ENCODE results near the gene CCM2. TPM values are rescaled to one million over a fixed set of nuclear protein-coding genes. Genes with fewer than 3 reads are reported as not detected.
A peak's percentile ranks its signal among the peaks of the same experiment; 100 is the strongest.
"Not testable (repeated sequence)": the region's sequence is repeated elsewhere in the genome, so short reads cannot be mapped to it uniquely, and the experiment has no call there.

Gene CCM2
- total RNA-seq, 1 donor from 2014 or later, result 38.7 TPM

- DNase-seq (ENCODE audit: missing footprints) (no peak), ATAC-seq (no peak)
- intact Hi-C loops (cut with DNase I), result no loop called here
Observed at GRCh38 chr7:44990109-44991023, 9.6 kb upstream of the CCM2 start.

- ATAC-seq; DNase-seq (ENCODE audit: missing footprints); intact Hi-C loops (cut with DNase I): not testable (repeated sequence)
Observed at GRCh38 chr7:44992004-44992795, 7.8 kb upstream of the CCM2 start.

GRCh38 chr7:44994877-44995554 lies 5.0 kb upstream of the CCM2 start:
- intact Hi-C loops (cut with DNase I), result no loop called here
- DNase-seq (ENCODE audit: missing footprints) (no peak), ATAC-seq (no peak)

- no peak for DNase-seq (ENCODE audit: missing footprints)
- intact Hi-C loops (cut with DNase I), result no loop called here
- ATAC-seq, result no peak
Observed at GRCh38 chr7:44995555-44996493, 4.2 kb upstream of the CCM2 start.

GRCh38 chr7:44998153-44998871 lies 1.7 kb upstream of the CCM2 start:
- ATAC-seq, result no peak
- intact Hi-C loops (cut with DNase I), result no loop called here
- no peak for DNase-seq (ENCODE audit: missing footprints)

- intact Hi-C loops (cut with DNase I), result loop anchor here (1.0 kb wide), 1 partner anchor 112 kb away; the partner anchor contains the start of gene TBRG4
- DNase-seq (ENCODE audit: missing footprints) (peak; percentile 100), ATAC-seq (peak; percentile 97)
Observed at GRCh38 chr7:44999245-45000092, 532 bp upstream of the CCM2 start.

GRCh38 chr7:45001138-45001694 lies 1.2 kb downstream of the CCM2 start:
- intact Hi-C loops (cut with DNase I), result no loop called here
- ATAC-seq, result no peak
- no peak for DNase-seq (ENCODE audit: missing footprints)

- intact Hi-C loops (cut with DNase I), result no loop called here
Observed at GRCh38 chr7:45001826-45002225, 1.8 kb downstream of the CCM2 start.

GRCh38 chr7:45003789-45004188 lies 3.8 kb downstream of the CCM2 start:
- intact Hi-C loops (cut with DNase I), result no loop called here
- DNase-seq (ENCODE audit: missing footprints), result no peak
- no peak for ATAC-seq

More at GRCh38 chr7:45001826-45002225, 1.8 kb downstream of the CCM2 start:
- ATAC-seq, result no peak
- DNase-seq (ENCODE audit: missing footprints), result no peak

GRCh38 chr7:45007106-45007505 lies 7.1 kb downstream of the CCM2 start:
- ATAC-seq (no peak), DNase-seq (ENCODE audit: missing footprints) (no peak)
- intact Hi-C loops (cut with DNase I), result no loop called here

- intact Hi-C loops (cut with DNase I), result no loop called here
- ATAC-seq (no peak), DNase-seq (ENCODE audit: missing footprints) (no peak)
Observed at GRCh38 chr7:45007571-45008328, 7.7 kb downstream of the CCM2 start.

- intact Hi-C loops (cut with DNase I), result no loop called here
- no peak for ATAC-seq
- DNase-seq (ENCODE audit: missing footprints), result no peak
Observed at GRCh38 chr7:45013465-45013967, 13.5 kb downstream of the CCM2 start.

- intact Hi-C loops (cut with DNase I), result no loop called here
- no peak for DNase-seq (ENCODE audit: missing footprints)
- no peak for ATAC-seq
Observed at GRCh38 chr7:45015313-45015712, 15.3 kb downstream of the CCM2 start.

GRCh38 chr7:45017253-45017652 lies 17.3 kb downstream of the CCM2 start:
- no peak for DNase-seq (ENCODE audit: missing footprints)
- intact Hi-C loops (cut with DNase I), result no loop called here
- no peak for ATAC-seq

GRCh38 chr7:45020915-45021314 lies 20.9 kb downstream of the CCM2 start:
- intact Hi-C loops (cut with DNase I), result no loop called here
- no peak for ATAC-seq
- no peak for DNase-seq (ENCODE audit: missing footprints)

All from Right ventricle myocardium inferior (tissue), 1 donor.